HG02623 (cell line): ENCODE data around the gene CARD11.

Experiments
- ATAC-seq: cut with Tn5 transposase; IDR thresholded peaks from one replicate; pipeline ENCODE4 v1.9.1; 2021; ENCODE audit warnings: moderate library complexity; ENCODE audit not compliant: unreplicated experiment

CARD11 gene

DNA sequence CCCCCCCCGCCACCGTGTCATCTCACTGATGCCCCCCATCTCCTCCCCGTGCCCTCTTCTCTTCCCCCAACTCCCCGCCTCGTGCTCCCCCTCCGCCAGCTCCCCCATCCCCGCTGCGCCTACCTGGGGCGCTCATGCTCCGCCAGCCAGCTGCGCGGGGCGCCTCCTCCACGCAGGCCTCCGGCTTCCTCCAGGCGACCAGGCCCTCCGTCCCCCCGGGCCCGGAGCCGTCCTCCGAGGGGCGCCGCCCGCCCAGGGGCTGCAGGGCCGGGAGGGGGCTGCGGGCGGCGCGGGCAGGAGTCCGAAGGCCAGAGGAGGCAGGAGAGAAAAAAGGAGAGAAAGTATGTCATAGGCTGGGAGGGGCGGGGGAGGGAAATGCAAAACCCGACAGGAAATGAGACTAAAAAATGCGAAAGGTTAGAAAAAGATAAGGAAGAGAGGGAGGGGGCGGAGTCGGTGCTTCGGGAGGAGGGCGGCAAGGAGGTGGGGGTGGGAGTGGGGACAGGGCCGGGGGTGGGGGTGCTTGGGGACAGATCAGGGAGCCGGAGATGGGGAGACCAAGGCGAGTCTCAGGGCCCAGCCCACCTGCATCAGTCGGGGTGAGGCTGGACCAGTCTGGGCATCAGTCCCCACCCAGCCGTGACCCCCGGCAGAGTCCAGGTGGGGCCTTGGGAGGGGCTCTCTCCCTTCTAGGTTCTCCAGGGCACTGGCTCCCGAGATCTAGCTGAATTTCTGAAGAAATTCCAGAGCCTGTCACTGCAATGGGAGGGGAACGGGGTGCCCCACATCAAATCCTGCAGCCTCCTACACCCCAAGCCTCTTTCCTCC is at the start of gene CARD11:
Gene CARD11 (minus strand): TSS at position 324 of the 828 bp plus-strand sequence. CDS start 85,361 bp downstream, outside the sequence.
- ATAC-seq = no peak

- peak; percentile 63 for ATAC-seq
Measured at GRCh38 chr7:3092468-3092867, 48.8 kb upstream of the CARD11 start.

DNA sequence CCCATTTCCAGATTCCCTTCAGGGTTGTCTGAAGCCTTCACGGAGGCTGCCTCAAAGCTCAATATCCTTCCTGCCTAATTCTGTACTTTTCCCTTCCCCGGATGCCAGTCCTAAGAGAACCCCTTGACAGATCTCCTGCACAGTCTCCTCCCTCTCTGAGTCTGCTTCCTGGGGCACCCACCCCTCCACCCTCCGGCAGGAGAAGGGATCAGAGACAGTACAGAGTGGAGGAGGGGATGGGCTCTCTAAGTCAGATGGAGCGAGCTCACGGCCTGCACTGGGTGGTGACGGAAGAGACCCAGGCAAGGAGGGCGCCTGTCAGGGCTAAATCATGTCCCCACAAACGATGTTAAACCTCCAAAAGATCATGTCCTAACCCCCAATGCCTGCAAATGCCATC is 48.0 kb upstream of the CARD11 start:
- no peak for ATAC-seq

GRCh38 chr7:3089493-3089892 is 45.8 kb upstream of the CARD11 start:
- no peak for ATAC-seq

DNA sequence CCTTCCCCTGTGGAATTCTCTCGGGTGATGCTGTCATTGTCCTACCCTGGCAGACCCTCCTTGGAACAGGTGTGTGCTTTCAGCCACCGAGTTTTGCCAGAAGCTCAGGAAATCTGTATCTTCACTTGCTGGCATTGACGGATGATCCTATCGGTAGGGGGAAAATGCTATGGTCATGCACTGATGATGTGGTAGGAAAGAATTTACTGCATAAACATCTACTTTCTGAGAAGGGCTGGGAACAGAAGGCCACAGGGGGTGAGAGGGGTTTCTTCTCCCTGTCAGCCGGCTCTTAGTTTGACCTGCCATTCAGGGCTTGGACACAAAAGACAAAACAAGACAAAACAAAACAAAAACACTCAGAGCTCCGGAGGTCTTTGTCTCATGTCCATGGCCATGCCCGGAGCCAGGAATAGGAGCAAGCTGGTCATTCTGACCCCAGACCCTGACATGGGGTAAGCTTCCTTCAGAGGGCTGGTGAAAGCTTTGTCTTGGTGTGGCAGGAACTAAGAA is 43.6 kb upstream of the CARD11 start:
- no peak for ATAC-seq

GRCh38 chr7:3083350-3083749 is 39.7 kb upstream of the CARD11 start:
- ATAC-seq = no peak

GRCh38 chr7:3082831-3083230 is 39.2 kb upstream of the CARD11 start:
- ATAC-seq = no peak

- ATAC-seq = no peak
Measured at GRCh38 chr7:3082386-3082785, 38.7 kb upstream of the CARD11 start.

- no peak for ATAC-seq
Measured at GRCh38 chr7:3080106-3080505, 36.4 kb upstream of the CARD11 start.

DNA sequence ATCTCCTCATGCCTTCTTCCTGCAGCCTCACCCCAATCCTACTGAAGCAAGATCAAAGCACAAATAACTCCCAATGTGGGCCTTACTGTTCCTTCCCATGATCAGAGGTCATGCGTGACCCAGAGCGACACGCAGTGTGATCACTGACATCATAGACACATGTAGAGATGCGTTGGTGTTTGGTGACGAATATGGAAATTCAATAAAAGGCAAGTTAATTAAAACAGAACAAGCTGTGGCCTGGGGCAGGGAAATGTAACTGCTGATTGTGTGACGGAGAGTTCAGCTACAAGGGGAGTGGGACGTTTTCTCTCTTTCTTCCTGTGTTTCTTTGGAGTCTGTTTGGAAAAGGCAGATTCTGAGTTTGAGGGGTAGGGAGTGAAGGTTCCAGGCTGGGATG is 34.8 kb upstream of the CARD11 start:
- ATAC-seq = no peak

- no peak for ATAC-seq
Measured at GRCh38 chr7:3076700-3077099, 33.0 kb upstream of the CARD11 start.

DNA sequence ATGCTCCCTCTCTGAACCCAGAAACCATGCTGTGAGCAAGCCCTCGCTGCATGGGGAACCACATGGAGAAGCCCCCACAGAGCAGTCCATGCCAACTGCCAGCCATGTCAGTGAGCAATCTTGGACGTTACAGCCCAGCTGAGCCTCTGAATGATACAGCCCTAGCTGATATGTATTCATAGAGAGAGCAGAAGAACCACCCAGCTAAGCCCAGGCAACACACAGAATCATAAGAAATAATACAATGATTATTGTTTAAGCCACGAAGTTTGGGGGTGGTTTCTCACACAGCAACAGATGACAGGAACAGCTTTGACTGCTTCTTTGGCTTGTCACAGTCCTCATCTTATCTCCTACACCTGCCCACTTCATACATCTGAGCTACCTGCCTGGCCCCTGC is 32.5 kb upstream of the CARD11 start:
- no peak for ATAC-seq

- ATAC-seq = no peak
Measured at GRCh38 chr7:3075441-3075840, 31.8 kb upstream of the CARD11 start.

- ATAC-seq = no peak
Measured at GRCh38 chr7:3074459-3074821, 30.8 kb upstream of the CARD11 start.

DNA sequence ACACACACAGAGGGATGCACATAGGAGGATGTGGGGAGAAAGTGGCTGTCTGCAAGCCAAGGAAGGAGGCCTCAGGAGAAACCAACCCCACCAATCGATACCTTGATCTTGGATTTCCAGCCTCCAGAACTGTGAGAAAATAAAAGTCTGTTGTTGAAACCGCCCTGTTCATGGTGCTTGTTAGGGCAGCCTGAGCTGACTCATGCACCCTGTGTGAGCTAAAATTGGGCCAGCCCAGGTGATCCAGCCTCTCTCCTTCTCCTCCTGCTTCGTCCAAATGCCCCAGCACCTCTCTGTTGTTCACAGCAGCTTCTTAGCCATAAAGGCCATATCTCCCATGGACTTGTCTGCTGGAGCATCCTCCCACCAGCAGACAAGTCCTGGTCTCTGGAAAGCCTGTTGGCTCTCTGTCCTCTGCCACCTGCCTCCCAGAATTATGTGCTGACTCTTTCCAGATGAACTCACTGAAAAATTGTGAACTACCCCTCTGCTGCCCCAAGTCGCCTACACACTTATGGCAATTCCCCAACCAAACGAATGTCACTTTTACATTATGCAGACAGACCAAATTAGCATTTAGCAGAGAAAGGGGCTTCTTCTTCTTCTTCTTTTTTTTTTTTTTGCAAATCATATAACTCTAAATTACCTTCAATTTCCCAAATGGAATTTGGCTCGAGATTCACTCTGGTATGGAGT is 30.2 kb upstream of the CARD11 start:
- no peak for ATAC-seq

DNA sequence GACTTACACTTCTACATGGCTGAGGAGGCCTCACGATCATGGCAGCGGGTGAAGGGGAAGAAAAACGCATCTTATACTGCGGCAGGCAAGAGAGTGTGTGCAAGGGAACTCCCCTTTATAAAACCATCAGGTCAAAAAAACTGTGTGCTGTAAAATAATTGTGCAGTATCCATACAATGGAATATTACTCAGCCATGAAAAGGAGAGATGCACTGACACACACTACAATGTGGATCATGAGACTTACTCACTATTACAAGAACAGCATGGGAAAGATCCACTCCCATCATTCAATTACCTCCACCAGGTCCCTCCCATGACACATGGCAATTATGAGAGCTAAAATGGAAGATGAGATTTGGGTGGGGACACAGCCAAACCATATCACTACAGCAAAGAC is 27.2 kb upstream of the CARD11 start:
- no peak for ATAC-seq

GRCh38 chr7:3069771-3070449 is 26.2 kb upstream of the CARD11 start:
- no peak for ATAC-seq

- ATAC-seq = no peak
Measured at GRCh38 chr7:3068530-3068929, 24.9 kb upstream of the CARD11 start.

- no peak for ATAC-seq
Measured at GRCh38 chr7:3067606-3068380, 24.1 kb upstream of the CARD11 start.

GRCh38 chr7:3067193-3067592 is 23.5 kb upstream of the CARD11 start:
- ATAC-seq = no peak

DNA sequence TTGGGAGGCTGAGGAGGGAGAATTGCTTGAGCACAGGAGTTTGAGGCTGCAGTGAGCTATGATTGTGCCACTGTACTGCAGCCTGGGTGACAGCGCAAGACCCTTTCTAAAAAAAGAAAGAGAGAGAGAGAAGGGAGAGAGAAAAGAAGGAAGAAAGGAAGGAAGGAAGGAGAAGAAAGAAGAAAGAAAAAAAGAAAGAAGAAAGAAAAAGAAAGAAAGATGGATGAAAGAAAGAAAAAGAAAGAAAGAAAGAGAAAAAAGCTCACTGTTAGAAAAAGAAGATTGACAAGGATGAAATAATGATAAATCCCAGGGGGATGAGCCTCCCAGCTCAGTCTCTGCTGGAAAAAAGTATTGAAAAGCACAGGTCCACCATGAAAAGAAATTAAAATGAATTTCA is 22.8 kb upstream of the CARD11 start:
- ATAC-seq = no peak
